Fibroblast of villous mesenchyme (primary cell): ENCODE measurements around the gene VAMP8. TPM values are rescaled to one million over a fixed set of nuclear protein-coding genes. Genes with fewer than 3 reads are reported as not detected.
A peak's percentile ranks its signal among the peaks of the same experiment; 100 is the strongest.

Experiments
- DNase-seq: peaks from one replicate; pipeline ENCODE4 v3.0.0-alpha.2; 2010; ENCODE audit warnings: low read depth
- H3K4me3 ChIP-seq: 2 replicates; pipeline ENCODE4 v1.5.1; 2011; ENCODE audit warnings: low read depth, mild to moderate bottlenecking, low read length
- total RNA-seq: library from RNA; depleted of rRNA; stranded (reverse); fragments of >200 nt; gene quantifications from 2 replicates; pipeline ENCODE4 v1.2.3, GENCODE V29; 2012
- TF ChIP-seq, protein P1 (sequence below): IDR thresholded peaks from 2 replicates; pipeline ENCODE4 v1.5.1; 2012; ENCODE audit warnings: low read depth, mild to moderate bottlenecking, low read length; ENCODE audit not compliant: insufficient read depth

The VAMP8 gene
- total RNA-seq, 1 donor = 2.2 TPM

DNA sequence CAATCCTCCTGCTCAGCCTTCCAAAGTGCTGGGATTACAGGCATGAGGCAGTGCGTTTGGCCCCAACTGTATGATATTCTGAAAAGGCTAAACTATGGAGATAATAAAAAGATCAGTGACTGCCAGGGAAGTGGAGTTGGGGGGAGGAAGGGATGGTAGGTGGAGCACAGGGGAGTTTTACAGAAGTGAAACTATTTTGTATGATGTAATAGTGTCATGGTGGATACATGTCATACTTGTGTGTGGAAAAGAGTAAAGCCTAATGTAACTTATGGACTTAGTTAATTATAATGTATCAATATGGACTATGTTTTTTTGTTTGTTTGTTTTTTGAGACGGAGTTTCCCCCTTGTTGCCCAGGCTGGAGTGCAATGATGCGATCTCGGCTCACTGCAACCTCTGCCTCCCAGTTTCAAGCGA is 13.2 kb upstream of the VAMP8 start:
- TF ChIP-seq, protein P1, sequence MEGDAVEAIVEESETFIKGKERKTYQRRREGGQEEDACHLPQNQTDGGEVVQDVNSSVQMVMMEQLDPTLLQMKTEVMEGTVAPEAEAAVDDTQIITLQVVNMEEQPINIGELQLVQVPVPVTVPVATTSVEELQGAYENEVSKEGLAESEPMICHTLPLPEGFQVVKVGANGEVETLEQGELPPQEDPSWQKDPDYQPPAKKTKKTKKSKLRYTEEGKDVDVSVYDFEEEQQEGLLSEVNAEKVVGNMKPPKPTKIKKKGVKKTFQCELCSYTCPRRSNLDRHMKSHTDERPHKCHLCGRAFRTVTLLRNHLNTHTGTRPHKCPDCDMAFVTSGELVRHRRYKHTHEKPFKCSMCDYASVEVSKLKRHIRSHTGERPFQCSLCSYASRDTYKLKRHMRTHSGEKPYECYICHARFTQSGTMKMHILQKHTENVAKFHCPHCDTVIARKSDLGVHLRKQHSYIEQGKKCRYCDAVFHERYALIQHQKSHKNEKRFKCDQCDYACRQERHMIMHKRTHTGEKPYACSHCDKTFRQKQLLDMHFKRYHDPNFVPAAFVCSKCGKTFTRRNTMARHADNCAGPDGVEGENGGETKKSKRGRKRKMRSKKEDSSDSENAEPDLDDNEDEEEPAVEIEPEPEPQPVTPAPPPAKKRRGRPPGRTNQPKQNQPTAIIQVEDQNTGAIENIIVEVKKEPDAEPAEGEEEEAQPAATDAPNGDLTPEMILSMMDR = no peak
- DNase-seq = peak; percentile 18
- H3K4me3 ChIP-seq = no peak overlapping the region

DNA sequence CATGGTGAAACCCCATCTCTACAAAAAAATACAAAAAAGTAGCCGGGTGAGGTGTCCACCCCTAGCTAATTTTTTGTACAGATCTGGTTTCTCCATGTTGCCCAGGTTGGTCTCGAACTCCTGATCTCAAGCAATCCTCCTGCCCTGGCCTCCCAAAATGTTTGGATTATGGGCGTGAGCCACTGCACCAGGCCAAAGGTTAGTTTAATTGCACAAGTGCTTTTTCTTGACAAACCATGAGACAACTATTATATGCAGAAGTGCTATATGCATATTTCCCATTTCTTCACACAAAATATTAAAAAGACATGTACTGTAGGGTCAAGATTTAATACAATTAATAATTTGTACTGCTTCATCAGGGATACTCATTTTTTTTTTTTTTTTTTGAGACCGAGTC is 11.1 kb upstream of the VAMP8 start:
- no peak overlapping the region for H3K4me3 ChIP-seq
- TF ChIP-seq, protein P1 = no peak
- DNase-seq = no peak

- no peak overlapping the region for H3K4me3 ChIP-seq
- DNase-seq = no peak
- TF ChIP-seq, protein P1 = no peak
Observed at GRCh38 chr2:85575739-85576138, 1.6 kb upstream of the VAMP8 start.

DNA sequence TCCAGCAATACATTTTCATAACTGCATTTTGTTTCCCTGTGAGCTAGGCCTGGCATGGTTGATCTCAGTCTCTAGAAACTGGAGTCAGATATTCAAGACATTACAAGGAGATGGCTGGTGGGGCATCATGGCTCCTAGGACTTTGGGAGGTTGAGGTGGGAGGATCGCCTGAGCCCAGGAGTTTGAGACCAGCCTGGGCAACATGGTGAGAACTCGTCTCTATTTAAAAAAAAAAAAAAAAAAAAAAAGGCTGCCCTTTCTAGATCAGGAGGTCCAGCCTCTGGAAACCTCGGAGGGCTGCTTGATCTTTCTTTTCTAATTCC is 362 bp upstream of the VAMP8 start:
- no peak overlapping the region for H3K4me3 ChIP-seq

GRCh38 chr2:85578243-85579180 is 1.1 kb downstream of the VAMP8 start:
- TF ChIP-seq, protein P1 = no peak
- peak overlapping the region; percentile 47 for H3K4me3 ChIP-seq
- DNase-seq = peak; percentile 45

More for the DNA sequence above, 362 bp upstream of the VAMP8 start:
- no peak for DNase-seq
- TF ChIP-seq, protein P1 = no peak

DNA sequence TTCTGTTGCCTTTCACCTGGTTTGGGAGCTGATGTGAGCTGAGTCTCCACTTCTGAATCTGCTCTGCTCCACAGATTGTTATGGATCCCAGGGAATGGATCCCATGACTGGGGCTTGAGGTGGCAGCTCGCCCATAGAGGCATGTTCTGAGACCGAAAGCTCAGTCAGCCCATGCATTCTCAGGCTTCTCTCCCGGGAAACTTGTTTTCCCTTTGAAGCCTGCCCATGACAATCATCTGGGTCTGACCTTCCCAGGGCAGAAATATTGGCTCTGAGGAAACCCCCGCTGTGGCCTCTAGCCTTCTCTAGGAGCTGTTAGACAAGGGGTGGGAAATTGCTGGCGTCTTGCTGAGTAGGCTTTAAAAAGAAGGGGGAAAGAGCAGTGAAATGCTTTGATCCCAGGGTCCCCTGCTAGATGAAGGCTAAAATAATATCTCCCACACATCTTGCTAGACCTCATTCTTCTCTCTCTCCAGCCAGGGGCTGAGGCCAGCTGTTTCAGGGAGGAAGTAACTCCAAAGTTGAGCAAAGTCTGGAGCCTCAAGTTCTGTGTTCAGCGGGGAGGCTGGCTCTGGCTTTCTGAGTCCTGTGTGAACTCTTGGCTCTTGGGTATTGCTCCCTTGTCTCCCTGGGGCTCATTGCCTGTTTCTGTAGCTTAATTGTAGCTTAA is 2.0 kb downstream of the VAMP8 start:
- DNase-seq = peak; percentile 28
- TF ChIP-seq, protein P1 = no peak
- H3K4me3 ChIP-seq = peak overlapping the region; percentile 1
